H1 (cell line): ENCODE data around the gene BCL2L1. TPM values are rescaled to one million over a fixed set of nuclear protein-coding genes. Genes with fewer than 3 reads are reported as not detected.

ENCODE experiments used
- CTCF ChIA-PET: fragments of 300-600 bp; sonication (Branson Sonifier 250); formaldehyde crosslinking; loops from one replicate; lab custom pipeline; 2021; ENCODE audit not compliant: partially characterized antibody; lab: Charles Lee
- POLR2A ChIA-PET: fragments of 300-600 bp; sonication (Branson Sonifier 250); formaldehyde crosslinking; loops from one replicate; lab custom pipeline; 2021; ENCODE audit warnings: inconsistent platforms; ENCODE audit not compliant: partially characterized antibody; lab: Charles Lee
- DNase-seq, 2 experiments: peaks; one replicate each; pipeline versions ENCODE4 v3.0.0 to v3.0.0-alpha.2; 2010 to 2022; ENCODE audit warnings: low spot score in 2 of 2, low read depth in 1 of 2, mixed read lengths in 1 of 2
- FAIRE-seq: peaks from 2 replicates; lab custom pipeline; 2011; peaks lifted over from hg19 to GRCh38; lab: Jason Lieb, UNC
- H2AFZ ChIP-seq: 2 replicates; pipeline ENCODE4 v1.8.1; 2012; ENCODE audit warnings: low read length, inconsistent platforms
- H2AK5ac ChIP-seq: 2 replicates; pipeline ENCODE4 v1.6.1; 2013; ENCODE audit warnings: low read depth, low read length
- H2BK120ac ChIP-seq: replicated peaks from 2 replicates; pipeline ENCODE3; 2013; ENCODE audit warnings: low read depth, low read length, inconsistent platforms
- H2BK12ac ChIP-seq: 2 replicates; pipeline ENCODE4 v1.6.1; 2013; ENCODE audit warnings: low read depth, low read length
- H2BK15ac ChIP-seq: 2 replicates; pipeline ENCODE4 v1.6.1; 2013; ENCODE audit warnings: low read length
- H2BK20ac ChIP-seq: 2 replicates; pipeline ENCODE4 v1.6.1; 2013; ENCODE audit warnings: low read length
- H2BK5ac ChIP-seq: 2 replicates; pipeline ENCODE4 v1.6.1; 2013; ENCODE audit warnings: low read depth, low read length
- H3K14ac ChIP-seq: 2 replicates; pipeline ENCODE4 v1.6.1; 2013; ENCODE audit warnings: inconsistent platforms; ENCODE audit not compliant: insufficient read length
- H3K18ac ChIP-seq: 2 replicates; pipeline ENCODE4 v1.6.1; 2013; ENCODE audit warnings: low read length; ENCODE audit errors: extremely low read depth
- H3K23ac ChIP-seq: 2 replicates; pipeline ENCODE4 v1.6.1; 2013; ENCODE audit warnings: inconsistent platforms; ENCODE audit not compliant: insufficient read length
- H3K23me2 ChIP-seq: 2 replicates; pipeline ENCODE4 v1.6.1; 2013; ENCODE audit warnings: low read depth, low read length
- H3K27ac ChIP-seq: 2 replicates; pipeline ENCODE4 v1.6.1; 2011; ENCODE audit warnings: low read depth, low read length, inconsistent platforms
- H3K27me3 ChIP-seq, 4 experiments: replicated peaks in 1 of 4; 1 replicate in 1 of 4; 2 replicates in 3 of 4; pipeline versions ENCODE4 v1.6.1 to v1.8.1; 2011 to 2013; ENCODE audit warnings: low read length in 3 of 4, mild to moderate bottlenecking in 3 of 4, inconsistent platforms in 2 of 4, mixed read lengths in 2 of 4, moderate library complexity in 1 of 4; ENCODE audit not compliant: control insufficient read depth in 3 of 4, insufficient read depth in 3 of 4; ENCODE audit errors: extremely low read depth in 1 of 4
- H3K36me3 ChIP-seq, 4 experiments: 2 replicates each; pipeline versions ENCODE4 v1.6.1 to v1.8.1; 2011 to 2013; ENCODE audit warnings: mild to moderate bottlenecking in 4 of 4, low read length in 3 of 4, moderate library complexity in 2 of 4, control low read depth in 1 of 4, inconsistent platforms in 1 of 4; ENCODE audit not compliant: insufficient read depth in 4 of 4, control insufficient read depth in 2 of 4
- H3K4ac ChIP-seq: replicated peaks from 2 replicates; pipeline ENCODE3; 2013; ENCODE audit warnings: low read length, low read depth, mixed read lengths, inconsistent platforms; ENCODE audit not compliant: insufficient read length
- H3K4me1 ChIP-seq, 4 experiments: replicated peaks in 1 of 4; 1 replicate in 1 of 4; 2 replicates in 3 of 4; pipeline versions ENCODE4 v1.6.1 to v1.8.1; 2011 to 2013; ENCODE audit warnings: low read length in 3 of 4, inconsistent platforms in 2 of 4, mixed read lengths in 1 of 4; ENCODE audit not compliant: insufficient read depth in 4 of 4, control insufficient read depth in 3 of 4
- H3K4me2 ChIP-seq, 2 experiments: 2 replicates each; pipeline versions ENCODE4 v1.6.1 to v1.8.1; 2011 to 2013; ENCODE audit warnings: low read depth in 2 of 2, low read length in 2 of 2, control low read depth in 1 of 2, inconsistent platforms in 1 of 2, mild to moderate bottlenecking in 1 of 2; ENCODE audit not compliant: insufficient read depth in 1 of 2
- H3K4me3 ChIP-seq, 4 experiments: fragments of 200-600, 300-600 bp in 1 of 4; sonication (generic), shearing (Covaris generic), sonication (Bioruptor Twin) in 1 of 4; 2 replicates each; pipeline versions ENCODE4 v1.5.1 to v1.8.1; 2011 to 2016; ENCODE audit warnings: low read length in 4 of 4, low read depth in 3 of 4, control low read depth in 2 of 4, inconsistent platforms in 2 of 4, mild to moderate bottlenecking in 2 of 4, mixed read lengths in 1 of 4, moderate library complexity in 1 of 4; ENCODE audit not compliant: insufficient read depth in 2 of 4; ENCODE audit errors: extremely low read depth in 1 of 4
- H3K56ac ChIP-seq: replicated peaks from 2 replicates; pipeline ENCODE3; 2013; ENCODE audit warnings: low read depth, mild to moderate bottlenecking, mixed read lengths, low read length, inconsistent platforms; ENCODE audit not compliant: insufficient read length
- H3K79me1 ChIP-seq: 2 replicates; pipeline ENCODE4 v1.6.1; 2013; ENCODE audit warnings: low read depth, low read length, control low read depth
- H3K79me2 ChIP-seq, 2 experiments: 2 replicates each; pipeline versions ENCODE4 v1.6.1 to v1.8.1; 2012 to 2013; ENCODE audit warnings: low read length in 2 of 2, mild to moderate bottlenecking in 2 of 2, inconsistent platforms in 1 of 2; ENCODE audit not compliant: insufficient read depth in 2 of 2, control insufficient read depth in 1 of 2
- H3K9ac ChIP-seq, 4 experiments: replicated peaks in 1 of 4; 1 replicate in 1 of 4; 2 replicates in 3 of 4; pipeline versions ENCODE4 v1.6.1 to v1.8.1; 2011 to 2013; ENCODE audit warnings: low read depth in 3 of 4, low read length in 3 of 4, control low read depth in 2 of 4, mild to moderate bottlenecking in 2 of 4, moderate library complexity in 2 of 4, inconsistent platforms in 1 of 4; ENCODE audit errors: extremely low read depth in 1 of 4
- H3K9me3 ChIP-seq, 2 experiments: 2 replicates each; pipeline versions ENCODE4 v1.6.1 to v1.8.1; 2012 to 2013; ENCODE audit warnings: mild to moderate bottlenecking in 2 of 2, moderate library complexity in 2 of 2, control low read depth in 1 of 2, inconsistent platforms in 1 of 2, low read depth in 1 of 2, low read length in 1 of 2, mixed read lengths in 1 of 2; ENCODE audit not compliant: insufficient read depth in 2 of 2
- H4K20me1 ChIP-seq, 2 experiments: replicated peaks in 1 of 2; 2 replicates each; pipeline versions ENCODE3 to v1.8.1; 2011 to 2013; ENCODE audit warnings: inconsistent platforms in 2 of 2, low read length in 2 of 2, mild to moderate bottlenecking in 1 of 2; ENCODE audit not compliant: insufficient read depth in 2 of 2, control insufficient read depth in 1 of 2
- H4K5ac ChIP-seq: 2 replicates; pipeline ENCODE4 v1.6.1; 2013; ENCODE audit warnings: low read length, low read depth, mixed read lengths, inconsistent platforms; ENCODE audit not compliant: insufficient read length
- H4K8ac ChIP-seq: 2 replicates; pipeline ENCODE4 v1.8.0; 2013; ENCODE audit warnings: mild to moderate bottlenecking, moderate library complexity, low read length, inconsistent platforms; ENCODE audit not compliant: insufficient read depth; ENCODE audit errors: extremely low read depth
- H4K91ac ChIP-seq: replicated peaks from 2 replicates; pipeline ENCODE3; 2013; ENCODE audit warnings: low read length, mixed read lengths, inconsistent platforms; ENCODE audit not compliant: insufficient read length
- PHF8 ChIP-seq: fragments of 200-600 bp; sonication (generic); conservative IDR thresholded peaks from 2 replicates; pipeline ENCODE4 v1.7.1; 2012; ENCODE audit warnings: low read depth, mild to moderate bottlenecking, inconsistent platforms, low read length, moderate library complexity
- SP4 ChIP-seq: IDR thresholded peaks from 2 replicates; pipeline ENCODE4 v1.6.1; 2012; ENCODE audit warnings: low read length, inconsistent platforms
- WGBS, 2 experiments: shearing (Covaris generic) in 1 of 2; methylation state at CpG; one replicate each; pipeline versions ENCODE4 v1.1.6 to v1.1.7; 2013 to 2015; ENCODE audit warnings: low lambda C conversion rate in 2 of 2, mixed read lengths in 2 of 2, inconsistent platforms in 1 of 2, low coverage in 1 of 2, missing lambda C conversion rate in 1 of 2; ENCODE audit not compliant: insufficient replicate concordance in 2 of 2, insufficient coverage in 1 of 2, insufficient read length in 1 of 2; ENCODE audit errors: extremely low coverage in 1 of 2, missing lambda C conversion rate in 1 of 2; 5-methylcytosine and 5-hydroxymethylcytosine counted together
- polyA plus RNA-seq, 7 experiments: library from polyadenylated mRNA; depleted of rRNA in 3 of 7; stranded (reverse) in 5 of 7; unstranded in 2 of 7; fragments of >200 nt in 5 of 7; fragments of 200-250 nt in 2 of 7; gene quantifications; 1 replicate in 5 of 7; 2 replicates in 1 of 7; 4 replicates in 1 of 7; pipeline versions ENCODE4 v1.2.1 to v1.2.3, GENCODE V29; 2011 to 2013; ENCODE audit warnings: missing spikeins in 2 of 7, mixed read lengths in 2 of 7
- total RNA-seq: library from RNA; stranded (reverse); fragmentation: NEBNext Ultra II Directional; extraction: Animal tissue kit (Norgen Biotek cat#: 25700); gene quantifications from 2 replicates; pipeline ENCODE4 v1.2.1, GENCODE V29; 2021

Gene BCL2L1
- total and polyA plus RNA-seq, 2 of the 8 experiments (the other 6 are each of a cell fraction or from before 2014, with no cell fraction given), result 64.9 to 66.1 TPM

GRCh38 chr20:31638816-31639215 lies 83.9 kb downstream of the BCL2L1 start:
- Histone ChIP-seq H3K79me1 (no peaks in the 10 kb centered on the region), H4K5ac (no peak overlapping the region), H4K20me1 (peaks cover 0 to 2% of the 10 kb centered on the region in 2 experiments), H2BK20ac (no peak overlapping the region), H3K56ac (no peak overlapping the region), H2BK15ac (peak overlapping the region; percentile 81; the same call in 1 of the 2 replicates), H3K79me2 (no peaks in the 10 kb centered on the region), H3K4me2 (no peak overlapping the region), H3K9ac (no peak overlapping the region), H2AFZ (no peak overlapping the region), H2AK5ac (no peak overlapping the region), H3K14ac (no peak overlapping the region), H3K4ac (peak overlapping the region; percentile 54), H2BK120ac (no peak overlapping the region), H4K8ac (no peak overlapping the region), H2BK5ac (no peak overlapping the region), H3K36me3 (no peaks in the 10 kb centered on the region), H3K23ac (no peak overlapping the region), H3K4me3 (no peak overlapping the region), H3K18ac (no peak overlapping the region), H4K91ac (no peak overlapping the region), H3K23me2 (no peaks in the 10 kb centered on the region), H3K4me1 (peaks cover 0 to 2% (median 0%) of the 10 kb centered on the region in 4 experiments; a peak in 2 of 7 replicates), H2BK12ac (no peak overlapping the region), H3K9me3 (no peaks in the 10 kb centered on the region), H3K27me3 (no peaks in the 10 kb centered on the region), H3K27ac (no peak overlapping the region)
- ChIA-PET POLR2A (interaction anchor here (0.6 to 1.1 kb wide), 3 partner anchors 15 to 56 kb away, joined by 3 read pairs; no protein-coding TSS in a partner anchor), CTCF (interaction anchor here (0.9 to 3.7 kb wide), 4 partner anchors 23 to 83 kb away, joined by 3 to 14 read pairs (median 8); partner anchors contain the start of gene BCL2L1)
- WGBS, 2 experiments, result 86% methylated on average over 4 of the region's 4 CpGs; no CpG with 5 or more reads in 1 of the 2 experiments
- FAIRE-seq (no peak), DNase-seq (no peak)
- TF ChIP-seq PHF8 (no peak), SP4 (no peak)
